HEK293 (cell line): ENCODE measurements around the gene ADSS1.

Experiments used
- GLI4 ChIP-seq: fragments of 450-650 bp; formaldehyde crosslinking; IDR thresholded peaks from 2 replicates; pipeline ENCODE4 v1.5.1; 2016; ENCODE audit warnings: missing biosample characterization, missing genetic modification characterization
- GLIS2 ChIP-seq: fragments of 450-650 bp; formaldehyde crosslinking; IDR thresholded peaks from 2 replicates; pipeline ENCODE4 v1.5.1; 2016; ENCODE audit warnings: missing biosample characterization, missing genetic modification characterization
- SETDB1 ChIP-seq: IDR thresholded peaks from one replicate; pipeline ENCODE4 v1.6.1; 2017; ENCODE audit warnings: mild to moderate bottlenecking, low read length, moderate library complexity, mixed read lengths; ENCODE audit not compliant: insufficient read length
- ZFP41 ChIP-seq: fragments of 450-650 bp; formaldehyde crosslinking; IDR thresholded peaks from 2 replicates; pipeline ENCODE4 v1.5.1; 2016; ENCODE audit warnings: missing biosample characterization, missing genetic modification characterization, borderline replicate concordance
- ZNF140 ChIP-seq: fragments of 450-650 bp; formaldehyde crosslinking; IDR thresholded peaks from 2 replicates; pipeline ENCODE4 v1.5.1; 2016; ENCODE audit warnings: missing biosample characterization, missing genetic modification characterization
- ZNF324 ChIP-seq: fragments of 450-650 bp; formaldehyde crosslinking; IDR thresholded peaks from 2 replicates; pipeline ENCODE4 v1.5.1; 2016; ENCODE audit warnings: missing biosample characterization, missing genetic modification characterization
- ZNF423 ChIP-seq: fragments of 450-650 bp; formaldehyde crosslinking; IDR thresholded peaks from 2 replicates; pipeline ENCODE4 v1.5.1; 2016; ENCODE audit warnings: missing biosample characterization, missing genetic modification characterization
- ZNF561 ChIP-seq: fragments of 450-650 bp; IDR thresholded peaks from 2 replicates; pipeline ENCODE4 v1.5.1; 2018; ENCODE audit warnings: missing biosample characterization, missing genetic modification characterization, borderline replicate concordance
- TF ChIP-seq, protein P1 (sequence below): fragments of 450-650 bp; formaldehyde crosslinking; IDR thresholded peaks from 2 replicates; pipeline ENCODE4 v1.5.1; 2016; ENCODE audit warnings: missing biosample characterization, missing genetic modification characterization
- TF ChIP-seq, protein P2 (sequence below): fragments of 450-650 bp; formaldehyde crosslinking; IDR thresholded peaks from 2 replicates; pipeline ENCODE4 v1.5.1; 2016; ENCODE audit warnings: missing biosample characterization, missing genetic modification characterization

DNA sequence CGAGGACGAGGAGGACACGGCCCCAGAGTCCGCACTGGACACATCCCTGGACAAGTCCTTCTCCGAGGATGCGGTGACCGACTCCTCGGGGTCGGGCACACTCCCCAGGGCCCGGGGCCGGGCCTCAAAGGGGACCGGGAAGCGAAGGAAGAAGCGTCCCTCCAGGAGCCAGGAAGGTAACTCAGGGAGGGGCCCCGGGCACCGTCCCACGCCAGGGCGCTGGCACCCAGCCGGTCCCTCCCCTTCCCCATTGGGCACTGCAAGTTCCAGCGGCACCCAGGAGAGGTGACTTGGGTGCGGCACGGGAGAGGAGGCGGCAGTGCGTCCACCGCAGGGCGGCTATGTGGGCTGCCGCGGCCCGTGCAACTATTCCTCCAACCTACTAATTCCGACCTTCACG, 9.3 kb upstream of the ADSS1 start:
- no peak for TF ChIP-seq ZNF423
- TF ChIP-seq GLIS2 = no peak
- TF ChIP-seq ZNF324 = no peak
- no peak for TF ChIP-seq ZNF140
- no peak for TF ChIP-seq GLI4 (tag by site-specific recombination)
- TF ChIP-seq, protein P1, sequence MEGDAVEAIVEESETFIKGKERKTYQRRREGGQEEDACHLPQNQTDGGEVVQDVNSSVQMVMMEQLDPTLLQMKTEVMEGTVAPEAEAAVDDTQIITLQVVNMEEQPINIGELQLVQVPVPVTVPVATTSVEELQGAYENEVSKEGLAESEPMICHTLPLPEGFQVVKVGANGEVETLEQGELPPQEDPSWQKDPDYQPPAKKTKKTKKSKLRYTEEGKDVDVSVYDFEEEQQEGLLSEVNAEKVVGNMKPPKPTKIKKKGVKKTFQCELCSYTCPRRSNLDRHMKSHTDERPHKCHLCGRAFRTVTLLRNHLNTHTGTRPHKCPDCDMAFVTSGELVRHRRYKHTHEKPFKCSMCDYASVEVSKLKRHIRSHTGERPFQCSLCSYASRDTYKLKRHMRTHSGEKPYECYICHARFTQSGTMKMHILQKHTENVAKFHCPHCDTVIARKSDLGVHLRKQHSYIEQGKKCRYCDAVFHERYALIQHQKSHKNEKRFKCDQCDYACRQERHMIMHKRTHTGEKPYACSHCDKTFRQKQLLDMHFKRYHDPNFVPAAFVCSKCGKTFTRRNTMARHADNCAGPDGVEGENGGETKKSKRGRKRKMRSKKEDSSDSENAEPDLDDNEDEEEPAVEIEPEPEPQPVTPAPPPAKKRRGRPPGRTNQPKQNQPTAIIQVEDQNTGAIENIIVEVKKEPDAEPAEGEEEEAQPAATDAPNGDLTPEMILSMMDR (tag by site-specific recombination) = no peak
- TF ChIP-seq, protein P2, sequence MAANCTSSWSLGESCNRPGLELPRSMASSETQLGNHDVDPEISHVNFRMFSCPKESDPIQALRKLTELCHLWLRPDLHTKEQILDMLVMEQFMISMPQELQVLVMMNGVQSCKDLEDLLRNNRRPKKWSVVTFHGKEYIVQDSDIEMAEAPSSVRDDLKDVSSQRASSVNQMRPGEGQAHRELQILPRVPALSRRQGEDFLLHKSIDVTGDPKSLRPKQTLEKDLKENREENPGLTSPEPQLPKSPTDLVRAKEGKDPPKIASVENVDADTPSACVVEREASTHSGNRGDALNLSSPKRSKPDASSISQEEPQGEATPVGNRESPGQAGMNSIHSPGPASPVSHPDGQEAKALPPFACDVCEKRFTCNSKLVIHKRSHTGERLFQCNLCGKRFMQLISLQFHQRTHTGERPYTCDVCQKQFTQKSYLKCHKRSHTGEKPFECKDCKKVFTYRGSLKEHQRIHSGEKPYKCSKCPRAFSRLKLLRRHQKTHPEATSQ (tag by site-specific recombination) = no peak
- TF ChIP-seq ZNF561 (tag by site-specific recombination) = no peak
- TF ChIP-seq SETDB1 = no peak
- no peak for TF ChIP-seq ZFP41 (tag by site-specific recombination)
